Tongue (tissue), 2 donors: Measurements from ENCODE around the gene PLEK. TPM values are rescaled to one million over a fixed set of nuclear protein-coding genes. Genes with fewer than 3 reads are reported as not detected.
"Not testable (repeated sequence)": the region's sequence is repeated elsewhere in the genome, so short reads cannot be mapped to it uniquely, and the experiment has no call there.

Experiments used
- DNase-seq: peaks from one replicate; pipeline ENCODE4 v3.0.0-alpha.2; 2015
- total RNA-seq: library from RNA; depleted of rRNA; stranded (reverse); fragments of >200 nt; gene quantifications from one replicate; pipeline ENCODE4 v1.2.3, GENCODE V29; 2014

Gene PLEK
- total RNA-seq, 1 donor from 2014 or later = 6.1 TPM

DNA sequence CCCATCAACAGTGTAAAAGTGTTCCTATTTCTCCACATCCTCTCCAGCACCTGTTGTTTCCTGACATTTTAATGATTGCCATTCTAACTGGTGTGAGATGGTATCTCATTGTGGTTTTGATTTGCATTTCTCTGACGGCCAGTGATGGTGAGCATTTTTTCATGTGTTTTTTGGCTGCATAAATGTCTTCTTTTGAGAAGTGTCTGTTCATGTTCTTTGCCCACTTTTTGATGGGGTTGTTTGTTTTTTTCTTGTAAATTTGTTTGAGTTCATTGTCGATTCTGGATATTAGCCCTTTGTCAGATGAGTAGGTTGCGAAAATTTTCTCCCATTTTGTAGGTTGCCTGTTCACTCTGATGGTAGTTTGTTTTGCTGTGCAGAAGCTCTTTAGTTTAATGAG, 81.3 kb downstream of the PLEK start:
- DNase-seq = not testable (repeated sequence)

Other genes starting within 250 kb of the PLEK start
- 15.5 TPM for gene PNO1, start 207.4 kb upstream of the PLEK start, total RNA-seq
- 57.1 TPM for gene PPP3R1, start 112.8 kb upstream of the PLEK start, total RNA-seq
- gene CNRIP1, start 45.3 kb upstream of the PLEK start, total RNA-seq = 19.6 TPM
- 0.82 TPM for gene FBXO48, start 102.0 kb downstream of the PLEK start, total RNA-seq
- gene APLF, start 102.3 kb downstream of the PLEK start, total RNA-seq = 7.9 TPM